Measurements from ENCODE around the gene SPPL2A.

SPPL2A gene

GRCh38 chr15:50687302-50687902 lies 78.1 kb downstream of the SPPL2A start:
- Histone ChIP-seq H3K27ac (peak overlapping the region; percentile 88), H3K4me1 (peaks cover 37% of the 10 kb centered on the region), H3K9ac (peak overlapping the region; percentile 88), H3K4me2 (peak overlapping the region; percentile 95), H4K20me1 (peaks cover 39% of the 10 kb centered on the region), H3K36me3 (peaks cover 20% of the 10 kb centered on the region), H3K4me3 (peak overlapping the region; percentile 92), H3K27me3 (no peaks in the 10 kb centered on the region), H3K9me3 (no peaks in the 10 kb centered on the region)
- no peak; the same call in 1 of the 2 replicates for TF ChIP-seq Cebpa-rat (IDR thresholded peaks at IDR 0.05)

- Histone ChIP-seq H3K9me3 (no peaks in the 10 kb centered on the region), H3K9ac (peak within 1 kb of the TSS; percentile 88), H4K20me1 (peaks cover 46% of the 10 kb centered on the region), H3K36me3 (peaks cover 26% of the 10 kb centered on the region), H3K4me1 (peaks cover 37% of the 10 kb centered on the region), H3K27me3 (no peaks in the 10 kb centered on the region), H3K27ac (peak within 1 kb of the TSS; percentile 88), H3K4me3 (peak within 1 kb of the TSS; percentile 92), H3K4me2 (peak within 1 kb of the TSS; percentile 95)
- TF ChIP-seq Cebpa-rat (IDR thresholded peaks at IDR 0.05) = peak; percentile 97
These were observed 78.8 kb downstream of the SPPL2A start, which contains the start of gene TRPM7 for GRCh38 chr15:50686469-50687301. TRPM7 (minus strand) TSS chr15:50686797; CDS start chr15:50686533, 264 bp downstream.

GRCh38 chr15:50685976-50686468 lies 79.5 kb downstream of the SPPL2A start:
- H3K27ac ChIP-seq = peak overlapping the region; percentile 88
- H4K20me1 ChIP-seq = peaks cover 53% of the 10 kb centered on the region
- H3K27me3 ChIP-seq = no peaks in the 10 kb centered on the region
- peak overlapping the region; percentile 92 for H3K4me3 ChIP-seq
- H3K9me3 ChIP-seq = no peaks in the 10 kb centered on the region
- H3K4me1 ChIP-seq = peaks cover 37% of the 10 kb centered on the region
- H3K9ac ChIP-seq = peak overlapping the region; percentile 88
- TF ChIP-seq Cebpa-rat (IDR thresholded peaks at IDR 0.05) = no peak
- peaks cover 27% of the 10 kb centered on the region for H3K36me3 ChIP-seq
- H3K4me2 ChIP-seq = peak overlapping the region; percentile 95

- H3K4me1 ChIP-seq = peaks cover 37% of the 10 kb centered on the region
- H3K36me3 ChIP-seq = peaks cover 27% of the 10 kb centered on the region
- H3K27ac ChIP-seq = peak overlapping the region; percentile 88
These were observed 80.1 kb downstream of the SPPL2A start for GRCh38 chr15:50685191-50685975.

GRCh38 chr15:50681467-50681866 lies 84.0 kb downstream of the SPPL2A start:
- no peak overlapping the region for H3K4me3 ChIP-seq
- H3K27me3 ChIP-seq = no peaks in the 10 kb centered on the region
- no peak overlapping the region for H3K9ac ChIP-seq
- peaks cover 27% of the 10 kb centered on the region for H3K4me1 ChIP-seq
- peaks cover 46% of the 10 kb centered on the region for H3K36me3 ChIP-seq
- no peak overlapping the region for H3K27ac ChIP-seq
- no peak overlapping the region for H3K4me2 ChIP-seq
- peaks cover 98% of the 10 kb centered on the region for H4K20me1 ChIP-seq
- no peaks in the 10 kb centered on the region for H3K9me3 ChIP-seq
- TF ChIP-seq Cebpa-rat (IDR thresholded peaks at IDR 0.05) = no peak

More at GRCh38 chr15:50685191-50685975, 80.1 kb downstream of the SPPL2A start:
- peak overlapping the region; percentile 92 for H3K4me3 ChIP-seq
- no peak for TF ChIP-seq Cebpa-rat (IDR thresholded peaks at IDR 0.05)
- H3K9me3 ChIP-seq = no peaks in the 10 kb centered on the region
- H3K27me3 ChIP-seq = no peaks in the 10 kb centered on the region
- H3K4me2 ChIP-seq = peak overlapping the region; percentile 95
- H4K20me1 ChIP-seq = peaks cover 59% of the 10 kb centered on the region
- H3K9ac ChIP-seq = peak overlapping the region; percentile 88

- Histone ChIP-seq H3K27ac (no peak overlapping the region; the same call in 1 of the 2 replicates), H3K9me3 (no peaks in the 10 kb centered on the region), H3K27me3 (no peaks in the 10 kb centered on the region), H4K20me1 (peaks cover 100% of the 10 kb centered on the region), H3K4me2 (no peak overlapping the region), H3K9ac (no peak overlapping the region; the same call in 1 of the 2 replicates), H3K36me3 (peaks cover 52% of the 10 kb centered on the region), H3K4me3 (no peak overlapping the region), H3K4me1 (no peaks in the 10 kb centered on the region)
- no peak for TF ChIP-seq Cebpa-rat (IDR thresholded peaks at IDR 0.05)
These were observed 88.6 kb downstream of the SPPL2A start for GRCh38 chr15:50676799-50677483.

GRCh38 chr15:50675535-50676144 lies 89.9 kb downstream of the SPPL2A start:
- Histone ChIP-seq H3K27ac (no peak overlapping the region), H4K20me1 (peaks cover 100% of the 10 kb centered on the region), H3K9me3 (no peaks in the 10 kb centered on the region), H3K9ac (no peak overlapping the region), H3K27me3 (no peaks in the 10 kb centered on the region), H3K4me3 (no peak overlapping the region), H3K4me2 (no peak overlapping the region), H3K4me1 (no peaks in the 10 kb centered on the region), H3K36me3 (peaks cover 58% of the 10 kb centered on the region)
- TF ChIP-seq Cebpa-rat (IDR thresholded peaks at IDR 0.05) = no peak

GRCh38 chr15:50670115-50670514 lies 95.4 kb downstream of the SPPL2A start:
- Histone ChIP-seq H3K9me3 (no peaks in the 10 kb centered on the region), H3K4me2 (no peak overlapping the region), H3K27me3 (no peaks in the 10 kb centered on the region), H4K20me1 (peaks cover 100% of the 10 kb centered on the region), H3K27ac (no peak overlapping the region), H3K9ac (no peak overlapping the region), H3K4me3 (no peak overlapping the region), H3K4me1 (no peaks in the 10 kb centered on the region), H3K36me3 (peaks cover 87% of the 10 kb centered on the region)
- TF ChIP-seq Cebpa-rat (IDR thresholded peaks at IDR 0.05) = no peak
